Neural progenitor cell (in vitro differentiated cells): ENCODE data around the gene FAM162A. TPM values are rescaled to one million over a fixed set of nuclear protein-coding genes. Genes with fewer than 3 reads are reported as not detected.

Experiments used
- DNase-seq: peaks from one replicate; pipeline ENCODE4 v3.0.0-alpha.2; 2016; ENCODE audit warnings: low spot score
- H2AFZ ChIP-seq: fragments of 200-600 bp; sonication (generic); replicated peaks from 2 replicates; pipeline ENCODE4 v1.6.1; 2016; ENCODE audit warnings: antibody characterized with exemption
- H3F3A ChIP-seq: fragments of 200-600 bp; sonication (generic); 2 replicates; pipeline ENCODE4 v1.6.1; 2016; ENCODE audit warnings: antibody characterized with exemption, low read depth
- H3K27ac ChIP-seq: fragments of 200-600 bp; sonication (generic); 2 replicates; pipeline ENCODE4 v1.5.1; 2016; ENCODE audit warnings: mild to moderate bottlenecking
- H3K27me3 ChIP-seq: fragments of 200-600 bp; sonication (generic); 2 replicates; pipeline ENCODE4 v1.6.1; 2016; ENCODE audit warnings: mild to moderate bottlenecking, moderate library complexity
- H3K36me3 ChIP-seq: fragments of 200-600 bp; sonication (generic); 2 replicates; pipeline ENCODE4 v1.5.1; 2016
- H3K4me1 ChIP-seq: fragments of 200-600 bp; sonication (generic); 2 replicates; pipeline ENCODE4 v1.6.1; 2016; ENCODE audit warnings: mixed run types
- H3K4me2 ChIP-seq: fragments of 200-600 bp; sonication (generic); 2 replicates; pipeline ENCODE4 v1.6.1; 2016
- H3K4me3 ChIP-seq: fragments of 200-600 bp; sonication (generic); 2 replicates; pipeline ENCODE4 v1.5.1; 2016
- H3K79me2 ChIP-seq: fragments of 200-600 bp; sonication (generic); 2 replicates; pipeline ENCODE4 v1.6.1; 2016; ENCODE audit warnings: low read depth
- H3K9ac ChIP-seq: fragments of 200-600 bp; sonication (generic); 2 replicates; pipeline ENCODE4 v1.6.1; 2016
- H3K9me3 ChIP-seq: fragments of 200-600 bp; sonication (generic); 2 replicates; pipeline ENCODE4 v1.5.1; 2016; ENCODE audit warnings: low read depth
- H4K20me1 ChIP-seq: fragments of 200-600 bp; sonication (generic); 2 replicates; pipeline ENCODE4 v1.6.1; 2016; ENCODE audit warnings: low read depth
- H3K27ac Mint-ChIP-seq: 3 replicates; pipeline ENCODE4 v1.8.0; 2021; ENCODE audit warnings: mixed read lengths
- H3K27me3 Mint-ChIP-seq: 2 replicates; pipeline ENCODE4 v1.8.0; 2022; ENCODE audit warnings: low read depth, mild to moderate bottlenecking, inconsistent platforms, moderate library complexity, mixed read lengths; ENCODE audit not compliant: insufficient read depth
- H3K36me3 Mint-ChIP-seq: 3 replicates; pipeline ENCODE4 v1.8.0; 2021; ENCODE audit warnings: mixed read lengths
- H3K4me1 Mint-ChIP-seq: 3 replicates; pipeline ENCODE4 v1.8.0; 2021; ENCODE audit warnings: mixed read lengths
- H3K4me3 Mint-ChIP-seq: 3 replicates; pipeline ENCODE4 v1.8.0; 2021; ENCODE audit warnings: mild to moderate bottlenecking, moderate library complexity, mixed read lengths
- H3K9me3 Mint-ChIP-seq: 3 replicates; pipeline ENCODE4 v1.8.0; 2020; ENCODE audit warnings: mixed read lengths
- CTCF ChIP-seq: fragments of 200-600 bp; sonication (generic); IDR thresholded peaks from 2 replicates; pipeline ENCODE4 v1.5.1; 2017; ENCODE audit warnings: antibody characterized with exemption, mild to moderate bottlenecking
- EZH2 ChIP-seq: fragments of 200-600 bp; sonication (generic); IDR thresholded peaks from 2 replicates; pipeline ENCODE4 v1.6.1; 2017; ENCODE audit warnings: antibody characterized with exemption, mild to moderate bottlenecking, moderate library complexity
- EZH2phosphoT487 ChIP-seq: fragments of 200-600 bp; sonication (generic); IDR thresholded peaks from 2 replicates; pipeline ENCODE4 v1.6.1; 2017; ENCODE audit warnings: antibody characterized with exemption
- total RNA-seq: library from RNA; depleted of rRNA; stranded (reverse); fragments of >200 nt; gene quantifications from 2 replicates; pipeline ENCODE4 v1.2.3, GENCODE V29; 2015; ENCODE audit warnings: low replicate concordance

Gene FAM162A
- total RNA-seq, 1 donor from 2014 or later: 66.1 TPM

- DNase-seq: no peak
- no peaks in the 10 kb centered on the region for H4K20me1 ChIP-seq
- no peak overlapping the region for H3K27ac ChIP-seq
- Mint-ChIP-seq H3K4me1 (peaks cover 4% of the 10 kb centered on the region), H3K9me3 (no peaks in the 10 kb centered on the region), H3K4me3 (no peak overlapping the region), H3K27me3 (no peaks in the 10 kb centered on the region), H3K36me3 (peaks cover 3% of the 10 kb centered on the region), H3K27ac (no peak overlapping the region)
- peaks cover 12% of the 10 kb centered on the region for H3K79me2 ChIP-seq
- H3F3A ChIP-seq: no peaks in the 10 kb centered on the region
- H3K4me2 ChIP-seq: peak overlapping the region; percentile 27
- no peaks in the 10 kb centered on the region for H3K9me3 ChIP-seq
- H3K4me1 ChIP-seq: no peaks in the 10 kb centered on the region
- H2AFZ ChIP-seq: no peak overlapping the region
- no peak overlapping the region for H3K4me3 ChIP-seq
- no peak overlapping the region for H3K9ac ChIP-seq
- no peak for TF ChIP-seq EZH2
- no peak for TF ChIP-seq EZH2phosphoT487
- no peak for TF ChIP-seq CTCF
- H3K27me3 ChIP-seq: no peaks in the 10 kb centered on the region
- no peaks in the 10 kb centered on the region for H3K36me3 ChIP-seq
These were observed 25.5 kb downstream of the FAM162A start for GRCh38 chr3:122409446-122409845.

GRCh38 chr3:122410111-122410510 is 26.1 kb downstream of the FAM162A start:
- H3K36me3 Mint-ChIP-seq: peaks cover 3% of the 10 kb centered on the region
- H3K27ac ChIP-seq: no peak overlapping the region
- no peaks in the 10 kb centered on the region for H3K36me3 ChIP-seq

GRCh38 chr3:122410639-122411038 is 26.7 kb downstream of the FAM162A start:
- no peak overlapping the region for H2AFZ ChIP-seq
- Mint-ChIP-seq H3K27ac (no peak overlapping the region), H3K4me3 (no peak overlapping the region), H3K9me3 (no peaks in the 10 kb centered on the region), H3K27me3 (no peaks in the 10 kb centered on the region), H3K4me1 (peaks cover 13% of the 10 kb centered on the region), H3K36me3 (peaks cover 3% of the 10 kb centered on the region)
- H3K4me2 ChIP-seq: no peak overlapping the region
- no peaks in the 10 kb centered on the region for H3K36me3 ChIP-seq
- no peak overlapping the region for H3K4me3 ChIP-seq
- H4K20me1 ChIP-seq: no peaks in the 10 kb centered on the region
- peaks cover 24% of the 10 kb centered on the region for H3K79me2 ChIP-seq
- no peak for DNase-seq
- H3K4me1 ChIP-seq: peaks cover 4% of the 10 kb centered on the region
- H3K9ac ChIP-seq: no peak overlapping the region
- H3K9me3 ChIP-seq: no peaks in the 10 kb centered on the region
- no peak overlapping the region for H3K27ac ChIP-seq
- no peaks in the 10 kb centered on the region for H3F3A ChIP-seq
- TF ChIP-seq EZH2 (no peak), EZH2phosphoT487 (no peak), CTCF (no peak)
- H3K27me3 ChIP-seq: no peaks in the 10 kb centered on the region

More at GRCh38 chr3:122410111-122410510, 26.1 kb downstream of the FAM162A start:
- no peak overlapping the region for H3K4me3 Mint-ChIP-seq
- H3K27ac Mint-ChIP-seq: no peak overlapping the region
- Histone ChIP-seq H3K9ac (no peak overlapping the region), H3K79me2 (peaks cover 18% of the 10 kb centered on the region), H3K4me3 (no peak overlapping the region), H2AFZ (no peak overlapping the region), H3K9me3 (no peaks in the 10 kb centered on the region), H3K4me1 (peaks cover 3% of the 10 kb centered on the region), H3K27me3 (no peaks in the 10 kb centered on the region), H3K4me2 (no peak overlapping the region), H4K20me1 (no peaks in the 10 kb centered on the region), H3F3A (no peaks in the 10 kb centered on the region)
- no peaks in the 10 kb centered on the region for H3K27me3 Mint-ChIP-seq
- TF ChIP-seq EZH2 (no peak), EZH2phosphoT487 (no peak), CTCF (no peak)
- no peak for DNase-seq
- no peaks in the 10 kb centered on the region for H3K9me3 Mint-ChIP-seq
- peaks cover 10% of the 10 kb centered on the region for H3K4me1 Mint-ChIP-seq
